ENCODE results near the gene DKK3.

The DKK3 gene

GRCh38 chr11:12050470-12051286 lies 42.3 kb upstream of the DKK3 start:
- no peak overlapping the region for H3K4me3 ChIP-seq (ENCODE audit: low read length)
- DNase-seq (ENCODE audit: low read depth): no peak
- TF ChIP-seq CTCF (conservative IDR thresholded peaks at IDR 0.05; ENCODE audit: low read depth, low read length): no peak

- no peak for TF ChIP-seq CTCF (conservative IDR thresholded peaks at IDR 0.05; ENCODE audit: low read depth, low read length)
- no peak for DNase-seq (ENCODE audit: low read depth)
- no peak overlapping the region for H3K4me3 ChIP-seq (ENCODE audit: low read length)
Measured at GRCh38 chr11:12048936-12049790, 40.7 kb upstream of the DKK3 start.

- DNase-seq (ENCODE audit: low read depth): no peak
- no peak overlapping the region for H3K4me3 ChIP-seq (ENCODE audit: low read length)
- TF ChIP-seq CTCF (conservative IDR thresholded peaks at IDR 0.05; ENCODE audit: low read depth, low read length): no peak
Measured at GRCh38 chr11:12046636-12047236, 38.3 kb upstream of the DKK3 start.

- TF ChIP-seq CTCF (conservative IDR thresholded peaks at IDR 0.05; ENCODE audit: low read depth, low read length): no peak
- DNase-seq (ENCODE audit: low read depth): no peak
- H3K4me3 ChIP-seq (ENCODE audit: low read length): no peak overlapping the region
Measured at GRCh38 chr11:12045914-12046635, 37.6 kb upstream of the DKK3 start.

GRCh38 chr11:12044799-12045198 lies 36.4 kb upstream of the DKK3 start:
- H3K4me3 ChIP-seq (ENCODE audit: low read length): no peak overlapping the region
- no peak for DNase-seq (ENCODE audit: low read depth)
- no peak for TF ChIP-seq CTCF (conservative IDR thresholded peaks at IDR 0.05; ENCODE audit: low read depth, low read length)

- peak overlapping the region; percentile 11 for H3K4me3 ChIP-seq (ENCODE audit: low read length)
- DNase-seq (ENCODE audit: low read depth): peak; percentile 98
- TF ChIP-seq CTCF (conservative IDR thresholded peaks at IDR 0.05; ENCODE audit: low read depth, low read length): peak; percentile 83
Measured at GRCh38 chr11:12043959-12044791, 35.7 kb upstream of the DKK3 start.
